Mesenteric fat pad (tissue), 1 donor: ENCODE data around the gene WDFY2. TPM values are rescaled to one million over a fixed set of nuclear protein-coding genes. Genes with fewer than 3 reads are reported as not detected.
A peak's percentile ranks its signal among the peaks of the same experiment; 100 is the strongest.

Source experiments
- DNase-seq: peaks from one replicate; pipeline ENCODE4 v3.0.0-alpha.2; 2020; ENCODE audit warnings: low spot score
- microRNA-seq: library from miRNA; unstranded; fragments of <30 nt; microRNA quantifications from one replicate; pipeline ENCODE4 v1.2.0, GENCODE V29; 2020; ENCODE audit warnings: borderline number of aligned reads
- total RNA-seq: library from RNA; stranded (reverse); fragmentation: NEBNext Ultra II Directional; extraction: Animal tissue kit (Norgen Biotek cat#: 25700); gene quantifications from one replicate; pipeline ENCODE4 v1.2.1, GENCODE V29; 2021
- donor health status: DM: yes; HTN: yes; CAD: no.

The WDFY2 gene
- total RNA-seq, 1 donor from 2014 or later = 16.3 TPM

GRCh38 chr13:51814825-51815650 is 230.8 kb downstream of the WDFY2 start:
- DNase-seq = peak; percentile 74

GRCh38 chr13:51815848-51816247 is 231.6 kb downstream of the WDFY2 start:
- no peak for DNase-seq

GRCh38 chr13:51816604-51817249 is 232.5 kb downstream of the WDFY2 start:
- DNase-seq = no peak

Small RNA genes lying within 50 kb of the gene (microRNA-seq; reads per million reads assigned to microRNA genes)
- not detected for gene MIR4703

Other genes starting within 250 kb of the WDFY2 start
- gene SERPINE3, start 244.8 kb upstream of the WDFY2 start, total RNA-seq = not detected
- 39.8 TPM for gene INTS6, start 131.4 kb upstream of the WDFY2 start, total RNA-seq
- 14.8 TPM for gene DHRS12, start 219.7 kb downstream of the WDFY2 start, total RNA-seq